SH-SY5Y (cell line): ENCODE data around the gene UGP2.

Experiments
- GATA2 ChIP-seq: IDR thresholded peaks from 2 replicates; pipeline ENCODE4 v1.6.1; 2011; ENCODE audit warnings: mild to moderate bottlenecking, low read depth, low read length
- GATA3 ChIP-seq: IDR thresholded peaks from 2 replicates; pipeline ENCODE4 v1.6.1; 2011; ENCODE audit warnings: low read depth, mild to moderate bottlenecking, low read length, moderate library complexity

- TF ChIP-seq GATA2 (no peak), GATA3 (no peak)
These were observed 27.6 kb upstream of the UGP2 start for GRCh38 chr2:63814114-63814513.
